Prostate gland (tissue), 2 donors: ENCODE data around the gene JPH4. TPM values are rescaled to one million over a fixed set of nuclear protein-coding genes. Genes with fewer than 3 reads are reported as not detected.

Experiments used
- DNase-seq: peaks from one replicate; pipeline ENCODE4 v3.0.0-alpha.2; 2019; ENCODE audit warnings: low spot score
- H3K27ac ChIP-seq, 2 donors: fragments of 200-600 bp; sonication (generic); 2 replicates each; pipeline ENCODE4 v1.5.1; 2017 to 2019
- H3K27me3 ChIP-seq: fragments of 200-600 bp; sonication (generic); replicated peaks from 2 replicates; pipeline ENCODE4 v1.5.1; 2019; ENCODE audit not compliant: insufficient read depth
- H3K36me3 ChIP-seq, 2 donors: fragments of 200-600 bp; sonication (generic); 1 replicate in 1 of 2; 2 replicates in 1 of 2; pipeline versions ENCODE4 v1.5.1 to v1.8.1; 2017 to 2019
- H3K4me1 ChIP-seq: fragments of 200-600 bp; sonication (generic); replicated peaks from 2 replicates; pipeline ENCODE4 v1.5.1; 2019
- H3K4me3 ChIP-seq, 2 donors: fragments of 200-600 bp; sonication (generic); 2 replicates each; pipeline ENCODE4 v1.5.1; 2017 to 2019
- H3K9me3 ChIP-seq: fragments of 200-600 bp; sonication (generic); 2 replicates; pipeline ENCODE4 v1.5.1; 2017
- POLR2A ChIP-seq: fragments of 450-650 bp; IDR thresholded peaks from one replicate; pipeline ENCODE4 v1.6.1; 2016; ENCODE audit warnings: antibody characterized with exemption, mild to moderate bottlenecking
- POLR2AphosphoS5 ChIP-seq: sonication (generic); formaldehyde crosslinking; IDR thresholded peaks from one replicate; pipeline ENCODE4 v1.6.1; 2017; ENCODE audit warnings: antibody characterized with exemption
- WGBS: methylation state at CpG from one replicate; pipeline ENCODE4 v1.1.5; 2018; 5-methylcytosine and 5-hydroxymethylcytosine counted together
- intact Hi-C: fragments of 100-400 bp; cut with DNase I; formaldehyde crosslinking; loops from one replicate; pipeline ENCODE4 v1.14.2; 2022
- total RNA-seq, 2 donors: library from RNA; depleted of rRNA; stranded (reverse); fragments of >200 nt; gene quantifications; one replicate each; pipeline ENCODE4 v1.1.0, GENCODE V29; 2016
- TF ChIP-seq, protein P1 (sequence below), 4 experiments: fragments of 200-600 bp in 2 of 4; fragments of 450-650 bp in 2 of 4; sonication (generic) in 2 of 4; IDR thresholded peaks; 1 replicate in 3 of 4; 2 replicates in 1 of 4; pipeline ENCODE4 v1.5.1; 2016 to 2019; ENCODE audit warnings: antibody characterized with exemption in 4 of 4, mild to moderate bottlenecking in 2 of 4, moderate library complexity in 2 of 4

The JPH4 gene
- total RNA-seq, 2 donors from 2014 or later: 8.5 to 17.8 TPM

DNA sequence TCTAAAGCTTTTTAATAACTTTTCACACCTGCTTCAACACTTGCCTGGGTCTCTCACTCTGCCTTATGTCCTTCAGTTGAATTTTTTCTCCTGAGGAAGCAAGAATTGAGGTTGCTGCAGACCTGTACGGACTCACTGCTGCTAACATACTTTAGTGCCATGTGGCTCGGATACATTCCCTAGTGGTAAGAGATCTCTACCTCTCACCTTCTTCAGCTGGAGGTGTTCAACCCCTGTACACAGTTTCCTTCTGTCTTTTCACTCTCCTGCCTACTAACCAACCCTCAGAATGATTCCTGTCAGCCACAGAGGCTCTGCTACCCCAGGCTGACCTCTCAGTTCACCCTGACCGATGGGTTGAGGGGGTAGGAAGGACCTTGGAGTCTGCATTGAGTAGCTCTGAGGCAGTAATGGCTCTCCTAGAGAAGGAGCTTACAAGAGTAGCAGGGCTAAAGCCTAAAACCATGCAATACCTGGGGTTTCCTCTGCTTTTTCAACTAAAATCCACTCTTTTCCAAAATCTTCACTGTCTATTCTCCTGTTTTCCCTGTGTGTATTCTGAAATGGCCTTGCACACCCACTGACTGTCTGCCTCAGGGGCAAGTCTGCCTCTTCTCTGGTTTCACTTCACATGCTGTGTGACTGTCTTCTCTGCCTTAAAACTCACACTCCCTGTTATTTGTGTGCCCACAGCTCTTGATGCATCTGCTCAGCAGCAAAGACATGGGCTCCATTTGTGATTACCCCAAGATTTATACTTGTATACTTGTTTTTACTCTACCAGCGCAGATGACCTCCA lies 43.5 kb upstream of the JPH4 start:
- intact Hi-C loops: no loop called here
- no peak for DNase-seq
- H3K36me3 ChIP-seq: no peaks in the 10 kb centered on the region
- no peaks in the 10 kb centered on the region for H3K4me1 ChIP-seq
- TF ChIP-seq, protein P1, sequence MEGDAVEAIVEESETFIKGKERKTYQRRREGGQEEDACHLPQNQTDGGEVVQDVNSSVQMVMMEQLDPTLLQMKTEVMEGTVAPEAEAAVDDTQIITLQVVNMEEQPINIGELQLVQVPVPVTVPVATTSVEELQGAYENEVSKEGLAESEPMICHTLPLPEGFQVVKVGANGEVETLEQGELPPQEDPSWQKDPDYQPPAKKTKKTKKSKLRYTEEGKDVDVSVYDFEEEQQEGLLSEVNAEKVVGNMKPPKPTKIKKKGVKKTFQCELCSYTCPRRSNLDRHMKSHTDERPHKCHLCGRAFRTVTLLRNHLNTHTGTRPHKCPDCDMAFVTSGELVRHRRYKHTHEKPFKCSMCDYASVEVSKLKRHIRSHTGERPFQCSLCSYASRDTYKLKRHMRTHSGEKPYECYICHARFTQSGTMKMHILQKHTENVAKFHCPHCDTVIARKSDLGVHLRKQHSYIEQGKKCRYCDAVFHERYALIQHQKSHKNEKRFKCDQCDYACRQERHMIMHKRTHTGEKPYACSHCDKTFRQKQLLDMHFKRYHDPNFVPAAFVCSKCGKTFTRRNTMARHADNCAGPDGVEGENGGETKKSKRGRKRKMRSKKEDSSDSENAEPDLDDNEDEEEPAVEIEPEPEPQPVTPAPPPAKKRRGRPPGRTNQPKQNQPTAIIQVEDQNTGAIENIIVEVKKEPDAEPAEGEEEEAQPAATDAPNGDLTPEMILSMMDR (IDR thresholded peaks at IDR 0.05): no peak
- TF ChIP-seq POLR2AphosphoS5 (no peak), POLR2A (no peak)
- no peak overlapping the region for H3K4me3 ChIP-seq
- 84% methylated on average over 4 of the region's 4 CpGs for WGBS
- H3K27me3 ChIP-seq: no peaks in the 10 kb centered on the region
- no peak overlapping the region for H3K27ac ChIP-seq
- H3K9me3 ChIP-seq: no peaks in the 10 kb centered on the region

DNA sequence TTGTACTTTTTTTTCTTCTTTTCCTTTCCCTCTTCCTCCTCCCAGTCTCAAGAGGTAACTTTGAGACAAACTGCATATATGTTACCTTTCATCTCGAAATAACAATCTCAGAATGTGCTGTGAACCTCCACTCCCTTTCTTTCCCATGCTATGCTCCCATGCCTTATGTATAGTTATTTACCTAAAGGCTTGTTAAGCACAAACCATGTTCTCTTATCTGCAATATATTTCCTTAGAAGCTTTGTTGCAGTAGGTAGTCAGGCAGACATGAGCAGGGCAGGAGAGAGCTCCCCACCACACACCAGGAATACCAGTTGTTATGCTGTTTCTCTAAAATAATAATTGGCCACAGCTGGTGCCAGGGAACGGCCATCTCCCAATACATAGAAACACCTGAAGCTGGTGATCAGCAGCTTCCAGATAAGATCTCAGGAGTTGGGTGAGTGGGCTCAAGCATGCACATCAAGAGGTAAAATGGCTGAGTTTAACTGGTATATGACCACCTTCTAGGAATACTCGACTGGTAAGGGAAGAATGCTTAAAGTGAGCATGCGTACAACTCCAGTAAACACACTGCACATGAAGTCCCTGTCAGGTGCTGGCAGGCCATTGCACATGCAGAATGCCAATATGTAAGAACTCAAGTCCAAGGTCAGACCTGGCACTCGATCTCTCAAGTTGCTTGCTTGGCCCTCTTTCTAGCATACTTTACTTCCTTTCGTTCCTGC lies 42.8 kb upstream of the JPH4 start:
- Histone ChIP-seq H3K36me3 (no peaks in the 10 kb centered on the region), H3K4me1 (no peaks in the 10 kb centered on the region), H3K27ac (no peak overlapping the region), H3K27me3 (no peaks in the 10 kb centered on the region), H3K9me3 (no peaks in the 10 kb centered on the region), H3K4me3 (no peak overlapping the region)
- TF ChIP-seq POLR2A (no peak), POLR2AphosphoS5 (no peak)
- TF ChIP-seq, protein P1 (IDR thresholded peaks at IDR 0.05): no peak
- DNase-seq: no peak
- 65% methylated on average over 6 of the region's 6 CpGs for WGBS
- intact Hi-C loops: no loop called here

DNA sequence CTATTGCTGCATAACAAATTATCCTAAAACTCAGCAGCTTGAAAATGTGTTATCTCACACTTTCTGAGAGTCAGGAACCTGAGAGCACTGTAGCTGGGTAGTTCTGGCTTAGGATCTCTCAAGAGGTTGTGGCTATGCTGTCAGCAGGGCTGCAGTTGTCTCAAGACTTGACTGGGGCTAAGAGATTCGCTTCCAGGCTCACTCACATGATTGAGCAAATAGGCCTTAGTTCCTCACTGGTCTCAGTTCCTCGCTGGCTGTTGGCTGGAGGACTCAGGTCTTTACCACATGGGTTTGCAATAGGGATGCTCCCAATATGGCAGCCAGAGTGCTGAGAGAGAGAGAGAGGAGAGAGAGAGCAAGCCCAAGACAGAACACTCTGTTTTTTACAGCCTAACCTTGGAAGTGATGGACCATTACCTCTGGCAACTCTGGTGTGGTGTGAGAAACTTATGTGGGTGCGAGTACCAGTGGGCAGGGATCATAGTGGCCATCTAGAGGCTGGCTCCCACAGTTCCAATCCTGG lies 41.6 kb upstream of the JPH4 start:
- H3K27me3 ChIP-seq: no peaks in the 10 kb centered on the region
- intact Hi-C loops: no loop called here
- no peak overlapping the region for H3K27ac ChIP-seq
- H3K4me3 ChIP-seq: no peak overlapping the region
- no peaks in the 10 kb centered on the region for H3K4me1 ChIP-seq
- no peaks in the 10 kb centered on the region for H3K9me3 ChIP-seq
- TF ChIP-seq POLR2A (no peak), POLR2AphosphoS5 (no peak)
- TF ChIP-seq, protein P1 (IDR thresholded peaks at IDR 0.05): no peak
- WGBS: 88% methylated on average over 3 of the region's 3 CpGs
- H3K36me3 ChIP-seq: no peaks in the 10 kb centered on the region
- no peak for DNase-seq

DNA sequence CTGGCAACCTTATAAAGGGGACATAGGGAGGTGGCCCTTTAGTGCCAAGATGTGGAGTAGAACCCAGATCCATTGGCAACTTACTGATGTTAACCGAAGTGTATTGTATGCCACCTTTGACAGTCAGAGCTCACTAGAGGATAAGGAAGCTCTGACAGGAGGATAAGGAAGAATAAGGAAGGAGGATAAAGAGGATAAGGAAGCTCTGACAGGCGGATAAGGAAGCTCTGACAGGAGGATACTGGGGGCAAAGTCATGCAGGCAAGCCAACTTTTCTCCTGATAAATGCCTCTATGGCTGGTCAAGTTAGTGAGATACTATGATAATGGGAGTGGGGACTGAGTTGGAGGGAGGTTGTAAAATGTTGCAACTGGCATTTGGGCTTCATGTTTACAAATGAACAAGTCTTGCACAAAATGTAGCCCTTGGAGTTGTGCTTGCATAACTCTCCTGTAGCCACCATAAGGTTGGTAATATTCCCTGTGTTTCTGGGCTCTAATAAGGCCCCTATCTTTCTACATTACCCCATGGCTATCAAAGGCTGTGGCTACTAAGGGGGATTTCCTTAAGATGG lies 39.9 kb upstream of the JPH4 start:
- H3K36me3 ChIP-seq: no peaks in the 10 kb centered on the region
- no peak for DNase-seq
- 88% methylated on average over 2 of the region's 2 CpGs for WGBS
- no peak overlapping the region for H3K4me3 ChIP-seq
- TF ChIP-seq POLR2A (no peak), POLR2AphosphoS5 (no peak)
- TF ChIP-seq, protein P1 (IDR thresholded peaks at IDR 0.05): no peak
- no peaks in the 10 kb centered on the region for H3K4me1 ChIP-seq
- intact Hi-C loops: no loop called here
- H3K27ac ChIP-seq: no peak overlapping the region
- H3K27me3 ChIP-seq: no peaks in the 10 kb centered on the region
- H3K9me3 ChIP-seq: no peaks in the 10 kb centered on the region
